IMR-90 (cell line): Measurements from ENCODE around the gene SEL1L2. TPM values are rescaled to one million over a fixed set of nuclear protein-coding genes. Genes with fewer than 3 reads are reported as not detected.

Experiments
- ATAC-seq: fragments of 200-7000 bp; cut with Tn5 transposase; 2 replicates; pipeline ENCODE4 v1.9.1; 2020; ENCODE audit warnings: low read depth, mild to moderate bottlenecking, moderate library complexity
- BruUV-seq: library from RNA; stranded (reverse); fragments of 400-500 nt; replicated peaks from 2 replicates; lab custom pipeline; 2021; lab: Mats Ljungman, UMichigan
- CTCF ChIA-PET: fragments of 300-600 bp; formaldehyde crosslinking; extraction: SDS; loops from one replicate; lab custom pipeline; 2021; ENCODE audit warnings: antibody characterized with exemption; lab: Yijun Ruan, JAX
- POLR2A ChIA-PET: fragments of 300-600 bp; sonication (Branson Sonifier 250); formaldehyde crosslinking; loops from one replicate; lab custom pipeline; 2022; ENCODE audit warnings: antibody characterized with exemption; ENCODE audit not compliant: unreplicated experiment; lab: Charles Lee
- DNase-seq: peaks from one replicate; pipeline ENCODE4 v3.0.0; 2013
- H2AFZ ChIP-seq: replicated peaks from 2 replicates; pipeline ENCODE3; 2013; ENCODE audit warnings: low read length, mild to moderate bottlenecking; ENCODE audit not compliant: poor library complexity
- H2AK5ac ChIP-seq: 2 replicates; pipeline ENCODE4 v1.6.1; 2013; ENCODE audit warnings: low read depth, low read length, inconsistent platforms
- H2AK9ac ChIP-seq: replicated peaks from 2 replicates; pipeline ENCODE3; 2013; ENCODE audit warnings: mild to moderate bottlenecking, low read depth, low read length, moderate library complexity; ENCODE audit not compliant: poor library complexity
- H2BK120ac ChIP-seq: 2 replicates; pipeline ENCODE4 v1.6.1; 2013; ENCODE audit warnings: low read depth, low read length, inconsistent platforms
- H2BK15ac ChIP-seq: 3 replicates; pipeline ENCODE4 v1.6.1; 2013; ENCODE audit warnings: low read depth, low read length, inconsistent platforms
- H2BK20ac ChIP-seq: 2 replicates; pipeline ENCODE4 v1.6.1; 2013; ENCODE audit warnings: low read depth, mild to moderate bottlenecking, inconsistent platforms, low read length, moderate library complexity
- H2BK5ac ChIP-seq: 2 replicates; pipeline ENCODE4 v1.6.1; 2013; ENCODE audit warnings: mild to moderate bottlenecking, low read depth, low read length, inconsistent platforms; ENCODE audit not compliant: poor library complexity, severe bottlenecking
- H3K14ac ChIP-seq: replicated peaks from 2 replicates; pipeline ENCODE4 v1.6.1; 2013; ENCODE audit warnings: low read depth, low read length, inconsistent platforms
- H3K18ac ChIP-seq: 2 replicates; pipeline ENCODE4 v1.6.1; 2013; ENCODE audit warnings: low read depth, low read length, control low read depth
- H3K23ac ChIP-seq: 2 replicates; pipeline ENCODE4 v1.6.1; 2013; ENCODE audit warnings: low read depth, low read length, inconsistent platforms
- H3K27ac ChIP-seq: 2 replicates; pipeline ENCODE4 v1.5.1; 2013; ENCODE audit warnings: mild to moderate bottlenecking, control low read depth, low read length; ENCODE audit not compliant: insufficient read depth
- H3K27me3 ChIP-seq: 2 replicates; pipeline ENCODE4 v1.6.1; 2013; ENCODE audit warnings: low read length; ENCODE audit not compliant: control insufficient read depth, insufficient read depth
- H3K36me3 ChIP-seq: 2 replicates; pipeline ENCODE4 v1.6.1; 2013; ENCODE audit warnings: low read length, mixed read lengths; ENCODE audit not compliant: control insufficient read depth, insufficient read depth
- H3K4ac ChIP-seq: 2 replicates; pipeline ENCODE4 v1.6.1; 2013; ENCODE audit warnings: low read depth, low read length, inconsistent platforms
- H3K4me1 ChIP-seq: 2 replicates; pipeline ENCODE4 v1.6.1; 2013; ENCODE audit warnings: low read length, mixed read lengths; ENCODE audit not compliant: control insufficient read depth, insufficient read depth
- H3K4me2 ChIP-seq: 2 replicates; pipeline ENCODE4 v1.6.1; 2013; ENCODE audit warnings: low read depth, mild to moderate bottlenecking, control low read depth, low read length, moderate library complexity
- H3K4me3 ChIP-seq: 2 replicates; pipeline ENCODE4 v1.5.1; 2013; ENCODE audit warnings: low read depth, mild to moderate bottlenecking, control low read depth, low read length, moderate library complexity; ENCODE audit not compliant: insufficient read depth
- H3K56ac ChIP-seq: 2 replicates; pipeline ENCODE4 v1.6.1; 2013; ENCODE audit warnings: low read length, inconsistent platforms; ENCODE audit not compliant: insufficient read depth; ENCODE audit errors: extremely low read depth
- H3K79me1 ChIP-seq, 2 experiments: 2 replicates each; pipeline ENCODE4 v1.6.1; 2013; ENCODE audit warnings: low read length in 2 of 2, inconsistent platforms in 1 of 2, low read depth in 1 of 2
- H3K9ac ChIP-seq: 2 replicates; pipeline ENCODE4 v1.6.1; 2013; ENCODE audit warnings: low read depth, low read length, control low read depth
- H3K9me1 ChIP-seq: 2 replicates; pipeline ENCODE4 v1.6.1; 2013; ENCODE audit warnings: low read length, inconsistent platforms; ENCODE audit not compliant: insufficient read depth
- H3K9me3 ChIP-seq: 2 replicates; pipeline ENCODE4 v1.6.1; 2013; ENCODE audit warnings: low read length; ENCODE audit not compliant: control insufficient read depth, insufficient read depth
- H4K20me1 ChIP-seq: 2 replicates; pipeline ENCODE4 v1.6.1; 2013; ENCODE audit warnings: low read length, inconsistent platforms; ENCODE audit not compliant: insufficient read depth
- H4K5ac ChIP-seq: 2 replicates; pipeline ENCODE4 v1.6.1; 2013; ENCODE audit warnings: mild to moderate bottlenecking, low read depth, low read length, control low read depth
- H4K8ac ChIP-seq, 2 experiments: 2 replicates each; pipeline ENCODE4 v1.6.1; 2013; ENCODE audit warnings: low read depth in 2 of 2, low read length in 2 of 2, control low read depth in 1 of 2, inconsistent platforms in 1 of 2
- H4K91ac ChIP-seq: 2 replicates; pipeline ENCODE4 v1.6.1; 2013; ENCODE audit warnings: low read depth, low read length, inconsistent platforms; ENCODE audit not compliant: insufficient read depth
- BHLHE40 ChIP-seq: fragments of 150-350 bp; IDR thresholded peaks from 2 replicates; pipeline ENCODE4 v1.6.1; 2016; ENCODE audit warnings: mild to moderate bottlenecking, low read depth, low read length
- CHD1 ChIP-seq: IDR thresholded peaks from 2 replicates; pipeline ENCODE4 v1.6.1; 2012; ENCODE audit warnings: low read depth, low read length, improper control_type of control experiment
- MAFK ChIP-seq: IDR thresholded peaks from 2 replicates; pipeline ENCODE4 v1.6.1; 2012; ENCODE audit warnings: low read depth, low read length, improper control_type of control experiment
- MXI1 ChIP-seq: IDR thresholded peaks from 2 replicates; pipeline ENCODE4 v1.6.1; 2012; ENCODE audit warnings: low read depth, mild to moderate bottlenecking, low read length, moderate library complexity, borderline replicate concordance
- NFE2L2 ChIP-seq: fragments of 150-350 bp; IDR thresholded peaks from 2 replicates; pipeline ENCODE4 v1.6.1; 2016; ENCODE audit warnings: low read depth, mild to moderate bottlenecking, low read length
- POLR2A ChIP-seq: IDR thresholded peaks from 2 replicates; pipeline ENCODE4 v1.6.1; 2012; ENCODE audit warnings: mild to moderate bottlenecking, low read depth, low read length
- RCOR1 ChIP-seq: IDR thresholded peaks from 2 replicates; pipeline ENCODE4 v1.6.1; 2012; ENCODE audit warnings: mild to moderate bottlenecking, low read length, improper control_type of control experiment; ENCODE audit not compliant: insufficient replicate concordance
- SMC3 ChIP-seq: fragments of 150-350 bp; IDR thresholded peaks from 2 replicates; pipeline ENCODE4 v1.6.1; 2016; ENCODE audit warnings: low read depth, mild to moderate bottlenecking, antibody characterized with exemption, low read length, moderate library complexity
- dilution Hi-C: fragments of 300-500 bp; cut with HindIII; formaldehyde crosslinking; loops from one replicate; pipeline ENCODE4 v1.14.3; 2018; ENCODE audit warnings: low sequenced_read_pairs; ENCODE audit not compliant: unreplicated experiment
- in situ Hi-C: fragments of 300-500 bp; cut with MboI; formaldehyde crosslinking; loops from 3 replicates; pipeline ENCODE4 v1.14.3; 2019; ENCODE audit warnings: low sequenced_read_pairs, inconsistent platforms, mixed read lengths
- intact Hi-C: fragments of 100-400 bp; cut with micrococcal nuclease; formaldehyde crosslinking; loops from 2 replicates; pipeline ENCODE4 v1.10.0; 2022
- polyA plus RNA-seq, 3 experiments: library from polyadenylated mRNA; depleted of rRNA; stranded (reverse); fragments of >200 nt; gene quantifications; 2 replicates each; pipeline ENCODE4 v1.2.3, GENCODE V29; 2012; ENCODE audit warnings: low replicate concordance in 1 of 3
- total RNA-seq: library from RNA; depleted of rRNA; stranded (reverse); fragments of >200 nt; gene quantifications from 2 replicates; pipeline ENCODE4 v1.2.3, GENCODE V29; 2012

SEL1L2 gene
- total and polyA plus RNA-seq, 2 of the 4 experiments (the other 2 are of a cell fraction): not detected

GRCh38 chr20:13858871-13859270 is 131.5 kb downstream of the SEL1L2 start:
- Histone ChIP-seq H2BK15ac (no peak overlapping the region), H3K79me1 (no peaks in the 10 kb centered on the region), H3K27me3 (no peaks in the 10 kb centered on the region), H2AK9ac (no peak overlapping the region), H3K4me1 (no peaks in the 10 kb centered on the region), H3K9ac (no peak overlapping the region), H4K5ac (no peak overlapping the region), H3K14ac (no peak overlapping the region), H4K20me1 (no peaks in the 10 kb centered on the region), H2BK20ac (no peak overlapping the region), H3K27ac (no peak overlapping the region), H3K4me3 (no peak overlapping the region), H3K9me3 (0 out of 2 replicates have a peak, but pooled peaks cover 1% of the 10 kb centered on the region), H3K4ac (no peak overlapping the region), H3K18ac (no peak overlapping the region), H4K91ac (no peak overlapping the region), H3K56ac (no peak overlapping the region), H3K9me1 (no peaks in the 10 kb centered on the region), H3K23ac (no peak overlapping the region), H2BK120ac (no peak overlapping the region), H2AFZ (no peak overlapping the region), H2BK5ac (no peak overlapping the region), H3K36me3 (no peaks in the 10 kb centered on the region), H3K4me2 (no peak overlapping the region), H4K8ac (no peak overlapping the region), H2AK5ac (no peak overlapping the region)
- CTCF ChIA-PET: interaction anchor here (1.1 kb wide), 1 partner anchor 10 kb away, joined by 4 read pairs; no protein-coding TSS in a partner anchor
- no TSS peak for BruUV-seq
- POLR2A ChIA-PET: no interaction called here
- intact Hi-C loops (no loop called here), in situ Hi-C loops (no loop called here), dilution Hi-C loops (no loop called here)
- ATAC-seq (no peak), DNase-seq (no peak)
- TF ChIP-seq BHLHE40 (no peak), MXI1 (no peak), POLR2A (no peak), NFE2L2 (no peak), SMC3 (no peak), RCOR1 (no peak), CHD1 (no peak), MAFK (no peak)
